D721Med (cell line): ENCODE data around the gene SNX10.

Experiments
- DNase-seq: peaks from one replicate; pipeline ENCODE4 v3.0.0; 2011; ENCODE audit warnings: low spot score; ENCODE audit not compliant: insufficient read length
- FAIRE-seq: peaks from 2 replicates; lab custom pipeline; 2011; peaks lifted over from hg19 to GRCh38; lab: Jason Lieb, UNC
- TF ChIP-seq, protein P1 (sequence below): IDR thresholded peaks from 2 replicates; pipeline ENCODE4 v1.5.1; 2012; ENCODE audit warnings: mild to moderate bottlenecking, control low read depth; ENCODE audit not compliant: insufficient read depth; ENCODE audit errors: missing control alignments

Gene SNX10

DNA sequence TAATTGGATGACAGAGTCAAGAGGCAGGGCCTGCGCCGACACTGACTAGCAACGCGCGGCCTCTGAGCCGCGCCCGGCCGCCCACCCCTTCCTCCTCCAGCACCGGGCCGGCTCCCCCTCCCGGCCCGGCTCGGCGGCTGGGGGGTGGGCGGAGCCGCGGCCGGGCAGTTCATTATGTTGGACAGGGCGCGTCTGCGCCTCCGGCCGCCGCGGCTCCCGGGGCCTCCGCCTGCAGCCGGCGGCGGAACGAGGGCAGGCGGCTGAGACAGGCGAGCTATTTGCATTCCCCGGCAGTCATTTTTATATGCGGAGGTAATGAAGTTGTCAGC, 106.7 kb downstream of the SNX10 start:
- DNase-seq = peak; percentile 32
- TF ChIP-seq, protein P1, sequence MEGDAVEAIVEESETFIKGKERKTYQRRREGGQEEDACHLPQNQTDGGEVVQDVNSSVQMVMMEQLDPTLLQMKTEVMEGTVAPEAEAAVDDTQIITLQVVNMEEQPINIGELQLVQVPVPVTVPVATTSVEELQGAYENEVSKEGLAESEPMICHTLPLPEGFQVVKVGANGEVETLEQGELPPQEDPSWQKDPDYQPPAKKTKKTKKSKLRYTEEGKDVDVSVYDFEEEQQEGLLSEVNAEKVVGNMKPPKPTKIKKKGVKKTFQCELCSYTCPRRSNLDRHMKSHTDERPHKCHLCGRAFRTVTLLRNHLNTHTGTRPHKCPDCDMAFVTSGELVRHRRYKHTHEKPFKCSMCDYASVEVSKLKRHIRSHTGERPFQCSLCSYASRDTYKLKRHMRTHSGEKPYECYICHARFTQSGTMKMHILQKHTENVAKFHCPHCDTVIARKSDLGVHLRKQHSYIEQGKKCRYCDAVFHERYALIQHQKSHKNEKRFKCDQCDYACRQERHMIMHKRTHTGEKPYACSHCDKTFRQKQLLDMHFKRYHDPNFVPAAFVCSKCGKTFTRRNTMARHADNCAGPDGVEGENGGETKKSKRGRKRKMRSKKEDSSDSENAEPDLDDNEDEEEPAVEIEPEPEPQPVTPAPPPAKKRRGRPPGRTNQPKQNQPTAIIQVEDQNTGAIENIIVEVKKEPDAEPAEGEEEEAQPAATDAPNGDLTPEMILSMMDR = no peak
- FAIRE-seq = no peak

DNA sequence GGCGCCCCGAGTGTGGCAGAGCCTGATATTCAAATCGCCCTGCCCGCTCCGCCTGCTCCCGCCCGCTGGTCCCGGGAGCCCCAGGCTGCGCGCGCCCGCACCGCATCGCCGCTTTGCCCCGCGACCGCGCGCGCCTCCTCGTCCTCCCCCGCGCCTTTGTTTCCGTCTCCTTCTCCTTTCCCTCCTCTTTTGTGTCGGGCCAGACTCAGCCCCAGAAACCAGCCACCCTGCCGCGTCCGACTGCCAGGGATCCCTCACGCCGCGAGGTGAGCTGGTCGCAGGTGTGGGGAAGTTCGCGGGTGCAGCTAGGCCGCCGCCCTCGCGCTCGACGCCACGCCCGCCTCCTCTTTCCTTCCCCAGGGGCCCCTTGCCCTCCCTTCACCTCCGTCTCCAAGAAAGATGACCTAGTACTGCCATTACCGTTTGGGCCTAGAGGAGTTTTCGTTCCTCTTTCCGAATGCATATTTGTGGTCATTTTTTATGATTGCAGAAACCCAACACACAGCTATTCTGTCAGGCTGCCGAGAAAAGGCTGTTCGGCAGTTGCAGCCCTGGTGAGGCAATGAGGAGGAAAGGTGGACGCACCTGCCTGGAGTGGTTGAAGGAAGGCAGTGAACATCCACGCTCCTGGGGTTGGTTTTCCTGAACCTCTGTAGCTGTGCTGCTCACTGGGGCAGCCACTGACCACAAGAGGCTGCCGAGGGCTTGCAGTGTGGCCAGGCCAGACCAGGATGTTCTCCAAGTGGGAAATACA, 107.3 kb downstream of the SNX10 start:
- DNase-seq (no peak), FAIRE-seq (no peak)
- TF ChIP-seq, protein P1 = peak; percentile 3

DNA sequence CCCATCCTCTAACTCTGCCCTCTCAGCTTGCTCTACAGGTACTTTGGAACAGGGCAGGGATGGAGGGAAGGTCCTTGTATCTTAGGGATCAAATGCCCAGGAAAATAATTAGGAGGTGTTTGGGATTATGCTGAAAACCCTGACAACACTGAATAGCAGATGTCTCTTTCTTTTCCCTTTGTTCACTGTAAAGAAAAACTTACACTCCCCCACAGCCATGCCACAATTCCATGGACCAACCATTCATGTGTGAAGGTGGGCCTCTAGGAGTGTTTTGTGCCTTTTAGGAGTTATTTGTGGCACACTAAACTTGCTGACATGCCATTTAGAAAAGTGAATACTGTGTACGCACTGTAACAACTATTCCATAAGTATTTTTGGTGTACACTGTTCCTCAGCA, 108.1 kb downstream of the SNX10 start:
- FAIRE-seq (no peak), DNase-seq (no peak)

DNA sequence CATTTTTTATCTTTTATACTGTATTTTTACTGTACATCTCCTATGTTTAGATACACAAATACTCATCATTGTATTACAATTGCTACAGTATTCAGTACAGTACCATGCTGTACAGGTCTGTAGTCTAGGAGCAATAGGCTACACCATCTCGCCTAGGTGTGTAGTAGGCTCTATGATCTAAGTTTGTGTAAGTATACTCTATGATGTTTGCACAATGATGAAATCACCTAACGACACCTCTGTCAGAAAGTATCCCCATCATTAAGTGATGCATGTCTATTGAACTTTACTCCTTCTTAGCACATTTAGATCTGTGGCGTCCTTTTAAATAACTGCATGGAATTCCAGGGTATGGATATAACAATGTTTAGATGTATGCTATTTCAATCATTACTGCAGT, 112.0 kb downstream of the SNX10 start:
- TF ChIP-seq, protein P1 = no peak
- FAIRE-seq (no peak), DNase-seq (no peak)

More for the DNA sequence above, 108.1 kb downstream of the SNX10 start:
- TF ChIP-seq, protein P1 = no peak

DNA sequence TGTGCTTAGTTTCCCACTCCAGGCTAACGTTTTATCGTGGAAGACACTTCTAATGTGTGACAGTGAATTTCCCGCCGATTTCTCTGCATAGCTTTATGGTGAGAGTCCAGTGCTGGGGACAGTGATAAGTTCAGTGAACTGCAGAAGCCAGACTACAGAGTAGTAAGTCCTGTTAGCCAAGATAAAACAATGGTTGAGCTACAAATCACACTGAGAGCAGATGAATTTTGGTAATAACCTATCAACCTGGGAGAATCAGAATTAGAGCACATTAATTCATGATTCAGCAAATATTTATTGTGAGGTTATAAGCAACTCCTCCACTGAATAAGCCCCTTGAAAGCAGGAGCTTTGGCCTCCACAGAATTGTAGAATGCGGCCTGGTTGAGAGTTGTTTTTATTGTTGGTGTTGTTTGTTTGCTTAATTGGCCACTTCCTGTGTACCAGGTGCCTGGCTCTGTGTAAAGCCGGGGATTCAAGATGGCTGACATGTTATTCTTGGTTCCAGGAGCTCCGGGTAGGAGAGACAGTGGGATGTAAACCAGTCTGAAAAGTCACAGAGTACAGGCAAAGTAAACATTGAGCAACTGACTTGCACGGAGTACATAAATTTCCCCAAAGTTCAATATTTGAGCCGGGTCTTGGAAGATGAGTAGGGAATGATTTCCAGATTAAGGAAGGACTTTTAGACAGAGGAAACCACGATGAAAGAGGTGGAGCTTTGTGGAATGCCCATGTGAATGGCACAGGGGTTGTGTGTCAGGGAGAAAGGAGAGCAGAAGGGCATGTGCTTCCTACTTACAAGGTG, 112.7 kb downstream of the SNX10 start:
- DNase-seq = no peak
- TF ChIP-seq, protein P1 = no peak
- FAIRE-seq = no peak

DNA sequence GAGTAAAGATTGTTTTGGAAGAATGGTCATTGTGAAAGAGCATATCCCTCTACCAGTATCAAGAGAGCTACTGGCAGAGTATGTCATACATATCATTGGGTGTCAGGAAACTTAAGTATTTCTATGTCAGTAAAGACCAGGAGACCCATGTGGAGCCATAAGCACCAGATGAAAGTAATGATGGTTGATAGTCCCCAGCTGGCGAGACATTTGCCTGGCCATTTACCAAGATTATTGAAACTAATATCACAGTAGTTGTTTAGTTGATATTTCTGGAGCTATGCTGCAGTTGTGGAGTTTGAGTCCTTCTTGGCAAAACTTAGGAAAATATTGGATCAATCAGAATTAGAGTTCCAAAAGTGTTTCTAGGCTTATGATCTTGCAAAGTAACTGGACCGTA, 114.8 kb downstream of the SNX10 start:
- no peak for FAIRE-seq
- TF ChIP-seq, protein P1 = no peak
- no peak for DNase-seq
